22Rv1 (cell line): ENCODE data around the gene CEACAM1.

ENCODE experiments used
- CTCF ChIP-seq: fragments of 450-650 bp; IDR thresholded peaks from 2 replicates; pipeline ENCODE4 v1.5.1; 2017; ENCODE audit warnings: mild to moderate bottlenecking
- ZFX ChIP-seq: fragments of 450-650 bp; IDR thresholded peaks from 2 replicates; pipeline ENCODE4 v1.6.1; 2017; ENCODE audit warnings: antibody characterized with exemption, borderline replicate concordance

- TF ChIP-seq CTCF (no peak), ZFX (no peak)
Observed at GRCh38 chr19:42511340-42511739, 16.9 kb downstream of the CEACAM1 start.
